Measurements from ENCODE around the gene GRM1.

The GRM1 gene

DNA sequence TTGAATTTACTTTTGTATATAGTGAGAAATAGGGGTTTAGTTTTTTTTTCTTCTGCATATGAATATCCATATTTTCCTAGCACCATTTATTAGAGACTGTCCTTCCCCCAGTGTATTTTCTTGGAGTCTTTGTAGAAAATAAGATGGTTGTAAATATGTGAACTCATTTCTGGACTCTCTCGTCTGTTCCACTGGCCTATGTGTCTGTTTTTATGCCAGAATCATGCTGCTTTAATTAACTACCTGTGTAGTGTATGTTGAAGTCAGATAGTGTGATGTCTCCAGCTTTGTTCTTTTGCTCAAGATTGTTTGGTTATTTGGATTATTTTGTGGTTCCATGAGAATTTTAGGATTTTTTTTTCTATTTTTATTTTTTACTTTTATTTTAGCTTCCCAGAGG, 338.2 kb downstream of the GRM1 start:
- TF ChIP-seq, protein P1, sequence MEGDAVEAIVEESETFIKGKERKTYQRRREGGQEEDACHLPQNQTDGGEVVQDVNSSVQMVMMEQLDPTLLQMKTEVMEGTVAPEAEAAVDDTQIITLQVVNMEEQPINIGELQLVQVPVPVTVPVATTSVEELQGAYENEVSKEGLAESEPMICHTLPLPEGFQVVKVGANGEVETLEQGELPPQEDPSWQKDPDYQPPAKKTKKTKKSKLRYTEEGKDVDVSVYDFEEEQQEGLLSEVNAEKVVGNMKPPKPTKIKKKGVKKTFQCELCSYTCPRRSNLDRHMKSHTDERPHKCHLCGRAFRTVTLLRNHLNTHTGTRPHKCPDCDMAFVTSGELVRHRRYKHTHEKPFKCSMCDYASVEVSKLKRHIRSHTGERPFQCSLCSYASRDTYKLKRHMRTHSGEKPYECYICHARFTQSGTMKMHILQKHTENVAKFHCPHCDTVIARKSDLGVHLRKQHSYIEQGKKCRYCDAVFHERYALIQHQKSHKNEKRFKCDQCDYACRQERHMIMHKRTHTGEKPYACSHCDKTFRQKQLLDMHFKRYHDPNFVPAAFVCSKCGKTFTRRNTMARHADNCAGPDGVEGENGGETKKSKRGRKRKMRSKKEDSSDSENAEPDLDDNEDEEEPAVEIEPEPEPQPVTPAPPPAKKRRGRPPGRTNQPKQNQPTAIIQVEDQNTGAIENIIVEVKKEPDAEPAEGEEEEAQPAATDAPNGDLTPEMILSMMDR (IDR thresholded peaks at IDR 0.05; ENCODE audit: borderline replicate concordance, insufficient read depth, low read depth, low read length), result no peak
- H3K4me3 ChIP-seq (ENCODE audit: low read depth, low read length), result no peak overlapping the region

- H3K4me3 ChIP-seq (ENCODE audit: low read depth, low read length), result no peak overlapping the region
- TF ChIP-seq, protein P1 (IDR thresholded peaks at IDR 0.05; ENCODE audit: borderline replicate concordance, insufficient read depth, low read depth, low read length), result no peak
These were observed 341.0 kb downstream of the GRM1 start for GRCh38 chr6:146369866-146370265.

DNA sequence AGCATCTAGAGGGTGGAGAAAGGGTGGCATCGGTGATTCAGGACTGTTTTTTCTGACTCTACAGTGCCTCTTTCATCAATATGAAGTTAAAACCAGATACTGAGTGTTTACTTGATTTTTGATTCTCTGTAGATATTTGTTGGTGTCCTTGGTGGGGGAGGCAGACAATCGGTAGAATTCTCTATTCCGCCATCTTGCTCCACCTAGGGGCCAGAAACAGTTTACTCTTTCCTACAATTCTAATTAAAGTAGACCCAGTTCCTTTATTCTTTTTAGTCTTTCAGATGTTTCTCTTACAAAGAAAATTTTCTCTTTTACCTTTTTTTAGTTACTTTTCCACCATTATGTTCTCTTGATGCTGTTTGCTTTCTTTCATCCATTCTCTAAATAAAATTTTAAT, 352.6 kb downstream of the GRM1 start:
- TF ChIP-seq, protein P1 (IDR thresholded peaks at IDR 0.05; ENCODE audit: borderline replicate concordance, insufficient read depth, low read depth, low read length), result no peak
- H3K4me3 ChIP-seq (ENCODE audit: low read depth, low read length), result no peak overlapping the region

GRCh38 chr6:146388736-146389364, 360.0 kb downstream of the GRM1 start:
- TF ChIP-seq, protein P1 (IDR thresholded peaks at IDR 0.05; ENCODE audit: borderline replicate concordance, insufficient read depth, low read depth, low read length), result no peak
- H3K4me3 ChIP-seq (ENCODE audit: low read depth, low read length), result no peak overlapping the region

GRCh38 chr6:146389740-146390139, 360.9 kb downstream of the GRM1 start:
- no peak overlapping the region for H3K4me3 ChIP-seq (ENCODE audit: low read depth, low read length)
- TF ChIP-seq, protein P1 (IDR thresholded peaks at IDR 0.05; ENCODE audit: borderline replicate concordance, insufficient read depth, low read depth, low read length), result no peak

DNA sequence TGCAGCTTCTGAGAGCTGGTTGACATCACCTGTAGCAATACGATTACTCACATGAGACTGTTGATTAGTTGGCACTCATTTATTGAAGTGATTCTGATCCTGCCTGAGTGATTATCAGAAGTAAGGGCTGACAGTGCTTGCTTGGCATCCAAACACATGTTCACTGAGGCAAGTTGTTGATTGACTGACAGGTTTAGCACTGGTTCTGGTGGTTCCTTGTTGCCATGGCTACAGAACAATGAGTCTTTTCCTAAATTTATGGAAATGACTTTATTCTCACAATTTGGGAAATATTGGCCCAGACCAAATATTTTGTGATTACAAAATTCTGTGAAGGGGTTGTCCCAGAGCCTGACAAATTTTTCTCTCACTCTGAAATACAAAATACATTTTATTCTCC, 368.8 kb downstream of the GRM1 start:
- no peak overlapping the region for H3K4me3 ChIP-seq (ENCODE audit: low read depth, low read length)
- TF ChIP-seq, protein P1 (IDR thresholded peaks at IDR 0.05; ENCODE audit: borderline replicate concordance, insufficient read depth, low read depth, low read length), result no peak

- H3K4me3 ChIP-seq (ENCODE audit: low read depth, low read length), result no peak overlapping the region
- TF ChIP-seq, protein P1 (IDR thresholded peaks at IDR 0.05; ENCODE audit: borderline replicate concordance, insufficient read depth, low read depth, low read length), result no peak
These were observed 373.6 kb downstream of the GRM1 start for GRCh38 chr6:146402476-146402875.

Data from GM12875 (cell line).